ENCODE measurements around the gene BBS12. TPM values are rescaled to one million over a fixed set of nuclear protein-coding genes. Genes with fewer than 3 reads are reported as not detected.

The BBS12 gene
- total RNA-seq, 2 donors from 2014 or later, result 1.4 to 3.0 TPM

- Histone ChIP-seq H3K4me3 (no peak overlapping the region), H3K4me1 (ENCODE audit: control insufficient read depth in 1 of 2, low read depth in 2 of 2) (peaks cover 0 to 14% of the 10 kb centered on the region in 2 donors), H3K27me3 (replicated peaks; ENCODE audit: insufficient read depth) (no peaks in the 10 kb centered on the region), H3K27ac (no peak overlapping the region), H3K36me3 (no peaks in the 10 kb centered on the region), H3K9me3 (no peaks in the 10 kb centered on the region)
- DNase-seq (ENCODE audit: low spot score), result no peak
- no peak for ATAC-seq (ENCODE audit: insufficient number of reproducible peaks, low FRiP score, low read depth)
- no peak for TF ChIP-seq CTCF (IDR thresholded peaks at IDR 0.05)
These were observed 40.5 kb upstream of the BBS12 start for GRCh38 chr4:122691988-122692387.

GRCh38 chr4:122692641-122693520, 39.6 kb upstream of the BBS12 start:
- peaks cover 0 to 10% of the 10 kb centered on the region in 2 donors for H3K4me1 ChIP-seq (ENCODE audit: control insufficient read depth in 1 of 2, low read depth in 2 of 2)
- no peak overlapping the region for H3K27ac ChIP-seq
- no peak for ATAC-seq (ENCODE audit: insufficient number of reproducible peaks, low FRiP score, low read depth)
- H3K9me3 ChIP-seq, result no peaks in the 10 kb centered on the region
- no peaks in the 10 kb centered on the region for H3K36me3 ChIP-seq
- no peak for TF ChIP-seq CTCF (IDR thresholded peaks at IDR 0.05)
- DNase-seq (ENCODE audit: low spot score), result no peak
- no peak overlapping the region for H3K4me3 ChIP-seq
- no peaks in the 10 kb centered on the region for H3K27me3 ChIP-seq (replicated peaks; ENCODE audit: insufficient read depth)

GRCh38 chr4:122695226-122695625, 37.3 kb upstream of the BBS12 start:
- ATAC-seq (ENCODE audit: insufficient number of reproducible peaks, low FRiP score, low read depth), result no peak
- H3K27me3 ChIP-seq (replicated peaks; ENCODE audit: insufficient read depth), result no peaks in the 10 kb centered on the region
- TF ChIP-seq CTCF (IDR thresholded peaks at IDR 0.05), result no peak
- H3K27ac ChIP-seq, result no peak overlapping the region
- H3K4me3 ChIP-seq, result no peak overlapping the region
- H3K36me3 ChIP-seq, result no peaks in the 10 kb centered on the region
- no peak for DNase-seq (ENCODE audit: low spot score)
- H3K4me1 ChIP-seq (ENCODE audit: control insufficient read depth in 1 of 2, low read depth in 2 of 2), result no peaks in the 10 kb centered on the region
- H3K9me3 ChIP-seq, result no peaks in the 10 kb centered on the region

- ATAC-seq (ENCODE audit: insufficient number of reproducible peaks, low FRiP score, low read depth) (no peak), DNase-seq (ENCODE audit: low spot score) (no peak)
- H3K9me3 ChIP-seq, result no peaks in the 10 kb centered on the region
- no peak for TF ChIP-seq CTCF (IDR thresholded peaks at IDR 0.05)
- H3K4me3 ChIP-seq, result no peak overlapping the region
- H3K27ac ChIP-seq, result no peak overlapping the region
- H3K4me1 ChIP-seq (ENCODE audit: control insufficient read depth in 1 of 2, low read depth in 2 of 2), result no peaks in the 10 kb centered on the region
- no peaks in the 10 kb centered on the region for H3K27me3 ChIP-seq (replicated peaks; ENCODE audit: insufficient read depth)
- no peaks in the 10 kb centered on the region for H3K36me3 ChIP-seq
These were observed 32.3 kb upstream of the BBS12 start for GRCh38 chr4:122700178-122700725.

GRCh38 chr4:122701061-122701460, 31.4 kb upstream of the BBS12 start:
- H3K4me1 ChIP-seq (ENCODE audit: control insufficient read depth in 1 of 2, low read depth in 2 of 2), result no peaks in the 10 kb centered on the region
- H3K27ac ChIP-seq, result no peak overlapping the region
- no peak for TF ChIP-seq CTCF (IDR thresholded peaks at IDR 0.05)
- no peak overlapping the region for H3K4me3 ChIP-seq
- ATAC-seq (ENCODE audit: insufficient number of reproducible peaks, low FRiP score, low read depth) (no peak), DNase-seq (ENCODE audit: low spot score) (no peak)
- H3K27me3 ChIP-seq (replicated peaks; ENCODE audit: insufficient read depth), result no peaks in the 10 kb centered on the region
- H3K36me3 ChIP-seq, result no peaks in the 10 kb centered on the region
- no peaks in the 10 kb centered on the region for H3K9me3 ChIP-seq

Data from thoracic aorta (tissue), 2 donors.